Spleen (tissue), 11 donors: ENCODE measurements around the gene JARID2. TPM values are rescaled to one million over a fixed set of nuclear protein-coding genes. Genes with fewer than 3 reads are reported as not detected.

Experiments
- DNase-seq: peaks from one replicate; pipeline ENCODE4 v3.0.0-alpha.2; 2020
- H3K27ac ChIP-seq, 8 donors: fragments of 200-600 bp; sonication (generic) in 7 of 8; 1 replicate in 4 of 8; 2 replicates in 4 of 8; pipeline versions ENCODE4 v1.5.0 to v1.8.0; 2016 to 2021; ENCODE audit warnings: inconsistent platforms in 4 of 8, mild to moderate bottlenecking in 4 of 8, moderate library complexity in 1 of 8
- H3K27me3 ChIP-seq, 7 donors: fragments of 200-600 bp; sonication (generic) in 6 of 7; replicated peaks in 1 of 7; 1 replicate in 4 of 7; 2 replicates in 3 of 7; pipeline versions ENCODE4 v1.5.0 to v1.8.0; 2016 to 2021; ENCODE audit warnings: inconsistent platforms in 3 of 7, mild to moderate bottlenecking in 1 of 7
- H3K36me3 ChIP-seq, 6 donors: fragments of 200-600 bp; sonication (generic) in 5 of 6; 1 replicate in 4 of 6; 2 replicates in 2 of 6; pipeline versions ENCODE4 v1.5.0 to v1.8.0; 2016 to 2021; ENCODE audit warnings: inconsistent platforms in 2 of 6
- H3K4me1 ChIP-seq, 6 donors: fragments of 200-600 bp; sonication (generic) in 5 of 6; 1 replicate in 3 of 6; 2 replicates in 3 of 6; pipeline versions ENCODE4 v1.5.0 to v1.8.0; 2016 to 2021; ENCODE audit warnings: inconsistent platforms in 3 of 6
- H3K4me3 ChIP-seq, 8 donors: fragments of 200-600 bp; sonication (generic) in 7 of 8; 1 replicate in 4 of 8; 2 replicates in 4 of 8; pipeline versions ENCODE4 v1.5.0 to v1.8.0; 2016 to 2021; ENCODE audit warnings: inconsistent platforms in 4 of 8, mild to moderate bottlenecking in 4 of 8, moderate library complexity in 2 of 8
- H3K9me3 ChIP-seq, 8 donors: fragments of 200-600 bp; sonication (generic) in 7 of 8; 1 replicate in 4 of 8; 2 replicates in 4 of 8; pipeline versions ENCODE4 v1.5.0 to v1.8.0; 2016 to 2021; ENCODE audit warnings: inconsistent platforms in 4 of 8
- POLR2A ChIP-seq, 3 donors: fragments of 450-650 bp; IDR thresholded peaks; one replicate each; pipeline ENCODE4 v1.5.1; 2017; ENCODE audit warnings: antibody characterized with exemption in 3 of 3, mild to moderate bottlenecking in 1 of 3
- POLR2AphosphoS5 ChIP-seq, 3 donors: sonication (generic); formaldehyde crosslinking; IDR thresholded peaks; one replicate each; pipeline ENCODE4 v1.5.1; 2017; ENCODE audit warnings: antibody characterized with exemption in 3 of 3
- WGBS, 5 donors: extraction: QIAGEN DNeasy Blood & Tissue Kit in 3 of 5; methylation state at CpG; one replicate each; pipeline versions ENCODE4 v1.1.5 to v1.1.7; 2013 to 2018; 5-methylcytosine and 5-hydroxymethylcytosine counted together
- intact Hi-C: fragments of 100-400 bp; cut with DNase I; formaldehyde crosslinking; loops from one replicate; pipeline ENCODE4 v1.15.0; 2023; ENCODE audit warnings: low total_unique reads
- polyA plus RNA-seq, 3 donors: library from polyadenylated mRNA; stranded (reverse); fragments of 200-250 nt; gene quantifications; one replicate each; pipeline ENCODE4 v1.2.1, GENCODE V29; 2013
- total RNA-seq, 7 donors: library from RNA; depleted of rRNA in 3 of 7; stranded (reverse); fragments of >200 nt in 3 of 7; fragmentation: NEBNext Ultra II Directional in 4 of 7; extraction: Animal tissue kit (Norgen Biotek cat#: 25700) in 4 of 7; gene quantifications; one replicate each; pipeline versions ENCODE4 v1.1.0 to v1.2.1, GENCODE V29; 2016 to 2021
- TF ChIP-seq, protein P1 (sequence below), 11 experiments: fragments of 200-600 bp in 7 of 11; fragments of 450-650 bp in 4 of 11; sonication (generic) in 4 of 11; IDR thresholded peaks in 8 of 11; conservative IDR thresholded peaks in 3 of 11; 1 replicate in 7 of 11; 2 replicates in 4 of 11; pipeline versions ENCODE4 v1.4.0 to v1.8.0; 2016 to 2021; ENCODE audit warnings: antibody characterized with exemption in 11 of 11, inconsistent platforms in 4 of 11, mild to moderate bottlenecking in 1 of 11
- donor health status: healthy with polysubstance abuse.
- donor health status: DM: no; HTN: no; CAD: no; lungs with moderate emphysema.
- donor health status: DM: no; HTN: no; CAD: no.
- donor health status: Bipolar disorder and iron deficiency.
- donor health status: healthy.
- donor health status: DM: no; HTN: no; CAD: no.
- donor health status: DM: yes; HTN: yes; CAD: no.

The JARID2 gene
- total and polyA plus RNA-seq, 10 donors: 4.4 to 27.1 (median 20.6) TPM

- Histone ChIP-seq H3K27ac (no peak overlapping the region), H3K4me3 (no peak overlapping the region), H3K9me3 (peaks cover 0 to 37% (median 26%) of the 10 kb centered on the region in 8 donors), H3K4me1 (peaks cover 11 to 52% (median 30%) of the 10 kb centered on the region in 6 donors), H3K27me3 (no peaks in the 10 kb centered on the region), H3K36me3 (peaks cover 0 to 29% (median 0%) of the 10 kb centered on the region in 6 donors)
- DNase-seq: no peak
- TF ChIP-seq, protein P1, sequence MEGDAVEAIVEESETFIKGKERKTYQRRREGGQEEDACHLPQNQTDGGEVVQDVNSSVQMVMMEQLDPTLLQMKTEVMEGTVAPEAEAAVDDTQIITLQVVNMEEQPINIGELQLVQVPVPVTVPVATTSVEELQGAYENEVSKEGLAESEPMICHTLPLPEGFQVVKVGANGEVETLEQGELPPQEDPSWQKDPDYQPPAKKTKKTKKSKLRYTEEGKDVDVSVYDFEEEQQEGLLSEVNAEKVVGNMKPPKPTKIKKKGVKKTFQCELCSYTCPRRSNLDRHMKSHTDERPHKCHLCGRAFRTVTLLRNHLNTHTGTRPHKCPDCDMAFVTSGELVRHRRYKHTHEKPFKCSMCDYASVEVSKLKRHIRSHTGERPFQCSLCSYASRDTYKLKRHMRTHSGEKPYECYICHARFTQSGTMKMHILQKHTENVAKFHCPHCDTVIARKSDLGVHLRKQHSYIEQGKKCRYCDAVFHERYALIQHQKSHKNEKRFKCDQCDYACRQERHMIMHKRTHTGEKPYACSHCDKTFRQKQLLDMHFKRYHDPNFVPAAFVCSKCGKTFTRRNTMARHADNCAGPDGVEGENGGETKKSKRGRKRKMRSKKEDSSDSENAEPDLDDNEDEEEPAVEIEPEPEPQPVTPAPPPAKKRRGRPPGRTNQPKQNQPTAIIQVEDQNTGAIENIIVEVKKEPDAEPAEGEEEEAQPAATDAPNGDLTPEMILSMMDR (IDR thresholded peaks at IDR 0.05 in 8 of 11, conservative IDR thresholded peaks at IDR 0.05 in 3 of 11): no peak
- TF ChIP-seq POLR2AphosphoS5 (IDR thresholded peaks at IDR 0.05): no peak
- no peak for TF ChIP-seq POLR2A (IDR thresholded peaks at IDR 0.05)
- 41 to 72% (median 58%) methylated on average over 5 of the region's 5 CpGs for WGBS, 5 donors
- intact Hi-C loops: no loop called here
Observed at GRCh38 chr6:15417811-15418210, 171.9 kb downstream of the JARID2 start.

DNA sequence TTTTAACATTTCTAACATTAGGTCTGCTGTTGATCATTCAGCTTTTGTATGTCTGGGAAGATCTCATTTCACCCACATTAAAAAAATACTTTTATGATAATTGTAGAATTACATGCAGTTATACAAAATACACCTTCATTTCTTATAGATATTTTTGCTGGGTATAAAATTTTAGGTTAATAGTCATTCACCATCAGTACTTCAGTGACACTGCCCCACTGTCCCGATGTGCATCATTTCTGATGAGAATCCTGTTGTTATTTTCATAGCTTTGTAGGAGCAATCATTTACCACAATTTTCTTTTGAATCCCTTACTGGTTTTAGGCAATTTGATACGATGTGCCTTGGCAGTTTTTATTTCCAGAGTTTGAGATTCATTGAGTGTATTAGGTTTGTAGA lies 173.6 kb downstream of the JARID2 start:
- H3K4me1 ChIP-seq: peaks cover 13 to 55% (median 32%) of the 10 kb centered on the region in 6 donors
- no peaks in the 10 kb centered on the region for H3K27me3 ChIP-seq
- no peak overlapping the region for H3K4me3 ChIP-seq
- TF ChIP-seq, protein P1 (IDR thresholded peaks at IDR 0.05 in 8 of 11, conservative IDR thresholded peaks at IDR 0.05 in 3 of 11): no peak
- no peak for TF ChIP-seq POLR2A (IDR thresholded peaks at IDR 0.05)
- no peak for TF ChIP-seq POLR2AphosphoS5 (IDR thresholded peaks at IDR 0.05)
- 94 to 100% (median 96%) methylated on average over 2 of the region's 2 CpGs for WGBS, 5 donors
- no peak overlapping the region for H3K27ac ChIP-seq
- intact Hi-C loops: no loop called here
- H3K36me3 ChIP-seq: peaks cover 0 to 29% (median 0%) of the 10 kb centered on the region in 6 donors
- H3K9me3 ChIP-seq: peaks cover 0 to 37% (median 26%) of the 10 kb centered on the region in 8 donors
- no peak for DNase-seq

DNA sequence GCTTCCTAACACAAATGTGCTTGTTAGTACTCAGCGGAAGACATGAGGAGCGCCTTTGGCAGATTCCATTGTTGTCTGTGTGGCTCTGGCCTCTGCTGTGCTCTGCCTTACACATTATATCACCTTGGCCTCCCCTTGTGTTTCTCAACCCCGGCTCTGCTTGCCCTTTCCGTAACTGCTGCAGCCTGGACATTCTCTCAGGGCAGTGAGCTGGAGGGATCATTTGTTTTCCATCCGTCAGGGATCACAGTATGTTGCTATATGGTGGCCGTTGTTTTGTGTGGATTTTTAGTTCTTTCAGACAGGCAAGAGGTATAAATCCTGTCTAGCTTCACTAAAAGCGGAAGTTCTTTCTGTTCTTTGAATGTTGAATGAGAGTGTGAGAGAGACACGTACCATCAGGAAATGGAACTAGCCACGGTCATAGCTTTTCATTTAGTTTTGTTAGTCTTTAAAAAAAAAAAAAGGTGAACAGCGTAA lies 175.1 kb downstream of the JARID2 start:
- intact Hi-C loops: no loop called here
- WGBS, 5 donors: 28 to 39% (median 31%) methylated on average over 10 of the region's 10 CpGs
- H3K9me3 ChIP-seq: peaks cover 0 to 37% (median 26%) of the 10 kb centered on the region in 8 donors
- DNase-seq: no peak
- H3K27ac ChIP-seq: peak overlapping the region; percentile 33 to 84 (median 68)
- TF ChIP-seq POLR2A (IDR thresholded peaks at IDR 0.05): no peak
- peak in 2 of 3 donors; percentile 31 to 63 for TF ChIP-seq POLR2AphosphoS5 (IDR thresholded peaks at IDR 0.05)
- peaks cover 13 to 68% (median 35%) of the 10 kb centered on the region in 6 donors for H3K4me1 ChIP-seq
- no peaks in the 10 kb centered on the region for H3K27me3 ChIP-seq
- H3K36me3 ChIP-seq: peaks cover 0 to 29% (median 0%) of the 10 kb centered on the region in 6 donors
- peak overlapping the region in 1 of 8 donors; percentile 2 for H3K4me3 ChIP-seq

- WGBS, 5 donors: 59 to 68% (median 60%) methylated on average over 10 of the region's 10 CpGs
- H3K4me3 ChIP-seq: peak overlapping the region in 1 of 8 donors; percentile 2
Observed at GRCh38 chr6:15421945-15422733, 176.3 kb downstream of the JARID2 start.

More at GRCh38 chr6:15421945-15422733, 176.3 kb downstream of the JARID2 start:
- H3K27ac ChIP-seq: peak overlapping the region in 7 of 8 donors; percentile 2 to 84 (median 75)
- peaks cover 20 to 78% (median 46%) of the 10 kb centered on the region in 6 donors for H3K4me1 ChIP-seq
- intact Hi-C loops: no loop called here
- no peak for DNase-seq
- H3K27me3 ChIP-seq: no peaks in the 10 kb centered on the region
- H3K9me3 ChIP-seq: peaks cover 0 to 35% (median 26%) of the 10 kb centered on the region in 8 donors
- peaks cover 0 to 29% (median 0%) of the 10 kb centered on the region in 6 donors for H3K36me3 ChIP-seq
- TF ChIP-seq POLR2A (IDR thresholded peaks at IDR 0.05) (no peak), POLR2AphosphoS5 (IDR thresholded peaks at IDR 0.05) (peak in 1 of 3 donors; percentile 18)
- TF ChIP-seq, protein P1 (IDR thresholded peaks at IDR 0.05 in 8 of 11, conservative IDR thresholded peaks at IDR 0.05 in 3 of 11): no peak
